Upper lobe of left lung (tissue), 4 donors: Measurements from ENCODE around the gene PIGV.
"Not testable (repeated sequence)": the region's sequence is repeated elsewhere in the genome, so short reads cannot be mapped to it uniquely, and the experiment has no call there.

ENCODE experiments used
- CTCF ChIP-seq, 6 experiments: fragments of 450-650 bp in 4 of 6; fragments of 200-600 bp in 2 of 6; sonication (generic) in 2 of 6; IDR thresholded peaks; one replicate each; pipeline ENCODE4 v1.5.1; 2016 to 2019; ENCODE audit warnings: antibody characterized with exemption in 6 of 6
- EP300 ChIP-seq, 4 donors: sonication (generic); formaldehyde crosslinking; IDR thresholded peaks; one replicate each; pipeline ENCODE4 v1.5.1; 2017; ENCODE audit warnings: antibody characterized with exemption in 4 of 4, control low read depth in 2 of 4
- POLR2AphosphoS5 ChIP-seq, 2 donors: sonication (generic); formaldehyde crosslinking; IDR thresholded peaks; one replicate each; pipeline ENCODE4 v1.5.1; 2017; ENCODE audit warnings: antibody characterized with exemption in 2 of 2

DNA sequence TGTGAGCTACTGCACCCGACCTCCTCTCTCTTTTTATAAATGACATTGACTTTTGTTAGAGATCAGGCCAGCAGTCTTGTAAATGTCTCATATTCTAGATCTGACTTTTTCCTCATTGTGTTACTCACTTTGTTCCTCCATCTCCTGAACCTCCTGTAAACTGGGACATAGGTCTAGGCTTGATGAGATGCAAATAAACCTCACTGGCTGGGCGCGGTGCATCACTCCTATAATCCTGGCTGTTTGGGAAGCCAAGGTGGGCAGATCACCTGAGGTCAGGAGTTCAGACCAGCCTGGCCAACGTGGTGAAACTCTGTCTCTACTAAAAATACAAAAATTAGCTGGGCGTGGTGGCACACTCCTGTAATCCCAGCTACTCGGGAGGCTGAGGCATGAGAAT is 60.1 kb downstream of the PIGV start:
- not testable (repeated sequence) for TF ChIP-seq CTCF, EP300, POLR2AphosphoS5 (IDR thresholded peaks at IDR 0.05)
